BLaER1 (cell line): Measurements from ENCODE around the gene PLCD1.

Experiments
- H3K27ac ChIP-seq: shearing (Covaris generic); formaldehyde crosslinking; 2 replicates; pipeline ENCODE4 v1.8.1; 2022
- H3K27me3 ChIP-seq: shearing (Covaris generic); formaldehyde crosslinking; 2 replicates; pipeline ENCODE4 v1.8.1; 2022
- H3K36me3 ChIP-seq: shearing (Covaris generic); formaldehyde crosslinking; 2 replicates; pipeline ENCODE4 v1.8.1; 2022
- H3K4me1 ChIP-seq: shearing (Covaris generic); formaldehyde crosslinking; 2 replicates; pipeline ENCODE4 v1.8.1; 2022
- H3K4me2 ChIP-seq: shearing (Covaris generic); formaldehyde crosslinking; 2 replicates; pipeline ENCODE4 v1.8.1; 2022
- H3K4me3 ChIP-seq: shearing (Covaris generic); formaldehyde crosslinking; 2 replicates; pipeline ENCODE4 v1.8.1; 2022
- H3K9ac ChIP-seq: shearing (Covaris generic); formaldehyde crosslinking; 2 replicates; pipeline ENCODE4 v1.8.1; 2022
- H3K9me3 ChIP-seq: shearing (Covaris generic); formaldehyde crosslinking; 2 replicates; pipeline ENCODE4 v1.8.1; 2022
- H4K20me1 ChIP-seq: shearing (Covaris generic); formaldehyde crosslinking; 2 replicates; pipeline ENCODE4 v1.8.1; 2022
- Cebpa-rat ChIP-seq: shearing (Covaris generic); IDR thresholded peaks from 2 replicates; pipeline ENCODE4 v1.8.1; 2022

Gene PLCD1

DNA sequence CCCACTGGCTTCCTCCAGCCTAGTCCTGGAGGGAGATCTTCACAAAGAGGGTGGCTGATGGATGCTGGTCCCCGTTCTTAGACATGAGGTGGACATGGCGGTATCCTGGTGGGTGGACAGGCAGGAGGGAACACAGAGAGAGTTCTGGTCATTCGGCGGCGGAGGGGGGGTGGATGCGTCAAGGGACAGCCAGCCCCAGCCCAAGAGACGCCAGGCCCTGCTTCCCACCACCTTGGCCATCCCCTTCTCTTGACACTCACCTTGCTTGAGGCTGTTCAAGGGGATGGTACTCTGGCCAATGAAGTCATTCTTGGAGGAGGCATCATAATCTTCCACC lies 21.7 kb downstream of the PLCD1 start:
- Histone ChIP-seq H3K27ac (no peak overlapping the region), H3K4me3 (no peak overlapping the region), H3K9me3 (no peaks in the 10 kb centered on the region), H3K9ac (no peak overlapping the region), H3K4me1 (0 out of 2 replicates have a peak, but pooled peaks cover 4% of the 10 kb centered on the region), H3K4me2 (no peak overlapping the region), H4K20me1 (peaks cover 33% of the 10 kb centered on the region), H3K36me3 (peaks cover 63% of the 10 kb centered on the region), H3K27me3 (no peaks in the 10 kb centered on the region)
- no peak for TF ChIP-seq Cebpa-rat

DNA sequence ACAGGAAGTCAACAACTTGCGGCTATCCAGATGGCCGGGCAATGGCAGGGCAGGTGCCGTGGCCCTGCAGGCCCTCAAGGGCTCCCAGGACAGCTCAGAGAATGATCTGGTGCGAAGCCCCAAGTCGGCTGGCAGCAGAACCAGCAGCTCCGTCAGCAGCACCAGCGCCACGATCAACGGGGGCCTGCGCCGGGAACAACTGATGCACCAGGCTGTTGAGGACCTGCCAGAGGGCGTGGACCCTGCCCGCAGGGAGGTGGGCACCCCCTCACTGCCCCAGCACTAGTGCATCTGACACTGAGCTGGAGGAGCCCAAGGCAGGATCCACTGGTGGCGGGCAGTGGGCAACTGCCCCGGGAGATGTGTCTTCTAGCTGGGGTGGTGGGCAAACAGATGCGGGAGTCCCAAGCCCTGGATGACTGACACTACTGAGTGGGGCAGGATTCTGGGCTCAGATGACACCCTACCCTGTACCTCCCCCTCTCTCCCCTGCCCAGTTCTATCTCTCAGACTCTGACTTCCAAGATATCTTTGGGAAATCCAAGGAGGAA lies 22.9 kb downstream of the PLCD1 start:
- H3K27me3 ChIP-seq, result no peaks in the 10 kb centered on the region
- no peak overlapping the region for H3K4me2 ChIP-seq
- H3K9ac ChIP-seq, result no peak overlapping the region
- TF ChIP-seq Cebpa-rat, result no peak
- H3K4me1 ChIP-seq, result 0 out of 2 replicates have a peak, but pooled peaks cover 3% of the 10 kb centered on the region
- H3K36me3 ChIP-seq, result peaks cover 75% of the 10 kb centered on the region
- H3K27ac ChIP-seq, result no peak overlapping the region
- H4K20me1 ChIP-seq, result peaks cover 33% of the 10 kb centered on the region
- H3K4me3 ChIP-seq, result no peak overlapping the region
- H3K9me3 ChIP-seq, result no peaks in the 10 kb centered on the region

DNA sequence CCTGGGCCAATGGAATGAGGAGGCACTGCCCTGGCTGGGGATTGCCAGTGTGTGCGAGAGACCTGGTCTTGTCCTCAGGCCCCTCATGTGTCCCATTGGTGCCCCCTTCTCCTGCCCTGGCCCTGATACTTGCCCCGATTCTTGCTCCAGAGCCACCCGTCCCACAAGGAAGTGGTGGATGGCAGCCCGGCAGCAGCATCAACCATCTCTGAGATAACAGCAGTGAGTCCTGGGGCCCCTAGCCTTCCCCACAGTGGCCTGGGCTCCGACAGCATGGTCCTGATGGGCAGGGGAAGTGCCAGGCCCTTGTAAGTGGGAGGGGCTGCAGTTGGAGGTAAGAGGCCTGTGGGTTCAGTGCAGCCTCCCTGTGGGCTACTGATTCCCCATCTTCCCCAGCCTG lies 23.4 kb downstream of the PLCD1 start:
- Histone ChIP-seq H4K20me1 (peaks cover 33% of the 10 kb centered on the region), H3K4me2 (no peak overlapping the region), H3K27ac (no peak overlapping the region), H3K4me1 (no peaks in the 10 kb centered on the region), H3K9me3 (no peaks in the 10 kb centered on the region), H3K36me3 (peaks cover 80% of the 10 kb centered on the region), H3K27me3 (no peaks in the 10 kb centered on the region), H3K9ac (no peak overlapping the region), H3K4me3 (no peak overlapping the region)
- no peak for TF ChIP-seq Cebpa-rat

DNA sequence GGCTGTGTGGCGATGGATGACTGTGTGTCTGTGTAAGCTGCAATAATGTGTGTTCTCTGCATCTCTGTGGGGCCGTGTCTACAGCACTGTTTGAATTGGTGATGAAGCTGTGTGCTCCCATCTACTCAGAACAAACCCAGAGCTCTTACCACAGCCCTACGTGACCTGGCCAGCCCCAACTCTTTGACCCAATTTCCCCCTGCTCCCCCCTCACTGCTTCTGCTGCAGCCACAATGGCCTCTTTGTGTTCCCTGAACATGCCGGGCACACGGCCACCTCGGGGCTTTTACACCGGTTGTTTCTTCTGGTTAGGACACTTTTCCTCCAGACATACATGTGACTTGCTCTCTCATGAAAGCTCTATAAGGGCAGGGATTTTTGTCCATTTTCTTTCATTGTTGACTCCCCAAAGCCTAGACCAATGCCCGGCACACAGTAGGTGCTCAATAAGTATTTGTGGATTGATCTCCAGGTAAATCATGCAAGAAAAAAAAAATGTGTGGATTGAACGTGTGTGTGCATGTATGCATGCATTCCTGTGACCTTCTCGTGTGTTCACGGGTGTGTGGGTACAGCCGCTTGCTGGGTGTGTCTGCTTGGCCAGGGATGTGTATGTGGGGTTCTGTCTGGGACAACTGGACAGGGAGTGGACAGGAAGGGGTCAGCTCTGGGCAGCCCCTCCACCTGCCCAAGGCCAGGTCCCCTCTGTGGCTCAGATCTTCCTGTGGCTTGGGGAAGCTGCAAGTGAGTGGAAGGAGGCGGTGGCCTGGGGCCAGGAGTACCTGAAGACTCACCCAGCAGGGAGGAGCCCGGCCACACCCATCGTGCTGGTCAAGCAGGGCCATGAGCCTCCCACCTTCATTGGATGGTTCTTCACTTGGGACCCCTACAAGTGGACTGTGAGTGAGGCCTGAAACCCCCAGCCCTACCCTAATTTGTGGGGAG lies 24.1 kb downstream of the PLCD1 start:
- peaks cover 33% of the 10 kb centered on the region for H4K20me1 ChIP-seq
- peaks cover 87% of the 10 kb centered on the region for H3K36me3 ChIP-seq
- no peaks in the 10 kb centered on the region for H3K9me3 ChIP-seq
- H3K4me3 ChIP-seq, result no peak overlapping the region
- H3K27me3 ChIP-seq, result no peaks in the 10 kb centered on the region
- H3K9ac ChIP-seq, result no peak overlapping the region
- no peak overlapping the region for H3K27ac ChIP-seq
- H3K4me2 ChIP-seq, result no peak overlapping the region
- H3K4me1 ChIP-seq, result no peaks in the 10 kb centered on the region
- TF ChIP-seq Cebpa-rat, result no peak

DNA sequence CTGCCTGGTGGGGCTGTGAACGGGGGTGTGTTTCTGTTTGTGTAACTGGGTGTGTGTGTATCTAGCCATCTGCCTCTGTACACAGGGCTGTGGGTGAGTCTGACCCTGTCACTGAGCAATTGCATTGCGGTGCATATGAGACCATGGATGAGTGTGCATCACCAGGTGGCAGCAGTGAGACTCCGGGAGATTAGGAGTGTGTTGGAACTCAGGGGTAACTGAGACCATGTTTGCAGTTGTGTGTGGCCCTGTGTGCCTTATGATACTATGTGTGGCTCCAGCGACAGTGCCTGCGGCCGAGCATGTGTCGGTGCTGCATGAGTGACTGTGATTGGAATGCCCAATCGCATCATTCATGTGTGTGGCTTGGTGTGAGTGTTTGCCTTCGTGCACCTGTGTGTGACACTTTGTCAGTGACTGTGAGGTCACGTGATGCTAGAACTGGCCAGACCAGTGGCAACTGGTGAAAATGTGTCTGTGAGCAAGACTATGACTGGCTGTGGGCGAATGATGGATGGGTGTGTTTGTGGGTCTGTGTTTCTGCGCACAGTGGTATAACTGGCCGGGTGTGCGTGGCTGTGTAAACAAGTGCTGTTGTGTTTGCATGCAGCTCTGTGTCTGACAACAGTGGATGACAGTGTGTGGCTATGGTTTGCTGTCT lies 24.9 kb downstream of the PLCD1 start:
- Histone ChIP-seq H3K9me3 (no peaks in the 10 kb centered on the region), H3K9ac (no peak overlapping the region), H3K36me3 (peaks cover 95% of the 10 kb centered on the region), H3K27me3 (no peaks in the 10 kb centered on the region), H3K27ac (no peak overlapping the region), H3K4me2 (no peak overlapping the region), H3K4me3 (no peak overlapping the region), H4K20me1 (peaks cover 33% of the 10 kb centered on the region), H3K4me1 (no peaks in the 10 kb centered on the region)
- no peak for TF ChIP-seq Cebpa-rat

DNA sequence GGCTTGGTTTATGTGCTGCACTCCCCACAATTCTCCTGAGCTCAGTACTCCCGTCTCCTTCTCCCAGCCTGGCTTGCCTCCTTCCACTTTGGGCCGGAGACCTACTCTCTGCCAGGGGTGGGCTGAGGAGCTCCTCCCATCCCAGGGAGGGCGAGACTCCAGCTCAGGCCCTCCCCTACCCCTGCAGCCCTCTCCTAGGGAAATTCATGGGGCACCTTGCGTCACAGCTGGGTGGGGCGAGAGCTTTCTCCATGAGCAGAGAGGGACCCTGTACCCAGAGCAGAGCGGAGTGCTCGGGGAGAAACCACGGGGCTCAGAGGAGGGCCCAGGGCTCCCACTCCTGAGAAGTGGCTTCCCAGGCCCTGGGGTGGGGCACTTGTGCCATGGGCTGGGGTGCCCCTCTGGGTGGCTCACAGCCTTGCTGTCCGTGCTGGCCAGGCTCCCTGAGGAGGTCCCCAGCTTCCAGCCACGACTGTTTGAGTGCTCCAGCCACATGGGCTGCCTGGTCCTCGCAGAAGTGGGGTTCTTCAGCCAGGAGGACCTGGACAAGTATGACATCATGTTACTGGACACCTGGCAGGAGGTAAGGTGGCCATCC lies 25.5 kb downstream of the PLCD1 start:
- H3K4me1 ChIP-seq, result peaks cover 5% of the 10 kb centered on the region
- H4K20me1 ChIP-seq, result peaks cover 33% of the 10 kb centered on the region
- TF ChIP-seq Cebpa-rat, result no peak
- H3K27me3 ChIP-seq, result no peaks in the 10 kb centered on the region
- no peak overlapping the region for H3K4me2 ChIP-seq
- H3K27ac ChIP-seq, result no peak overlapping the region
- peaks cover 94% of the 10 kb centered on the region for H3K36me3 ChIP-seq
- H3K9ac ChIP-seq, result no peak overlapping the region
- H3K9me3 ChIP-seq, result no peaks in the 10 kb centered on the region
- no peak overlapping the region for H3K4me3 ChIP-seq

DNA sequence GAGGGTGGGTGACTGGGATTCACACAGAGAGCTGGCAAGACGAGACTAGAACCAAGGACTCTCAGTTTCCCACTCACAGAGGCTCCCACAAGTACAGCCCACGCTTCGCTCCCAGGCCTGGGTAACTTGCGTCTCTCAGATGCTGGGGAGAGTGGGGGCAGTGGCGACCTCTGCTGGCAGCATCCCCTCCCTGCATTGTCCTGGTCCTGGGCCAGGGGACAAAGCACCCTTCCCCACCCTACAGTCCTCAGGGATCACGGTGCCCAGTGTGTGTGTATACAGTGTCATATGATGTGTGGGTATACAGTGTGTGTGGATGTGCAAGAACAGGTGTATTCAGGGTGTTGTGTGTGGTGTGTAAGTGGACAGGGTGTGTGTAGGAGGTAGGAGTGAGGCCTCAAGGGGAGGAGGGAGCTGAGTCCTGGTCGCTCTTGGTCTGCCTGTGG lies 26.0 kb downstream of the PLCD1 start:
- no peaks in the 10 kb centered on the region for H3K9me3 ChIP-seq
- H3K9ac ChIP-seq, result no peak overlapping the region
- no peak overlapping the region for H3K27ac ChIP-seq
- peaks cover 33% of the 10 kb centered on the region for H4K20me1 ChIP-seq
- no peak overlapping the region for H3K4me2 ChIP-seq
- TF ChIP-seq Cebpa-rat, result no peak
- H3K4me3 ChIP-seq, result no peak overlapping the region
- peaks cover 89% of the 10 kb centered on the region for H3K36me3 ChIP-seq
- peaks cover 8% of the 10 kb centered on the region for H3K4me1 ChIP-seq
- no peaks in the 10 kb centered on the region for H3K27me3 ChIP-seq

DNA sequence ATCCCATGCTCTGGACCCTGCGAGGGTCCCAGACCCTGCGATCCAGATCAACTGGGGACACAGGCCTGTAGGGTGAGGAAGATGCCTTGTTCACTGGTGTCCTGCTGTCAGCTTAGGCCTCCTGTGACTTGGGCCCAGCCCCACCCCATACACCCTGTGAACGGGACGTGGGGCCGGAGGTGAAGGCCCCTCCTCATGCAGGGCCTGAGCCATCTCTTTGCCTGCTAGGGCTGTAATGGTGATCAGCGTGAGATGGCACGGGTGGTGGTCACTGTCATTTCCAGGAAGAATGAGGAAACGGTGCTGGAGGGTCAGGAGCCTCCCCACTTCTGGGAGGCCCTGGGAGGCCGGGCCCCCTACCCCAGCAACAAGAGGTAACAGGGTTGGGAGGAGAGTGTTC lies 26.5 kb downstream of the PLCD1 start:
- peaks cover 87% of the 10 kb centered on the region for H3K36me3 ChIP-seq
- no peak overlapping the region for H3K9ac ChIP-seq
- H3K4me1 ChIP-seq, result peaks cover 13% of the 10 kb centered on the region
- H3K4me2 ChIP-seq, result no peak overlapping the region
- no peaks in the 10 kb centered on the region for H3K27me3 ChIP-seq
- H3K27ac ChIP-seq, result no peak overlapping the region
- H4K20me1 ChIP-seq, result peaks cover 33% of the 10 kb centered on the region
- no peak for TF ChIP-seq Cebpa-rat
- H3K4me3 ChIP-seq, result no peak overlapping the region
- H3K9me3 ChIP-seq, result no peaks in the 10 kb centered on the region

DNA sequence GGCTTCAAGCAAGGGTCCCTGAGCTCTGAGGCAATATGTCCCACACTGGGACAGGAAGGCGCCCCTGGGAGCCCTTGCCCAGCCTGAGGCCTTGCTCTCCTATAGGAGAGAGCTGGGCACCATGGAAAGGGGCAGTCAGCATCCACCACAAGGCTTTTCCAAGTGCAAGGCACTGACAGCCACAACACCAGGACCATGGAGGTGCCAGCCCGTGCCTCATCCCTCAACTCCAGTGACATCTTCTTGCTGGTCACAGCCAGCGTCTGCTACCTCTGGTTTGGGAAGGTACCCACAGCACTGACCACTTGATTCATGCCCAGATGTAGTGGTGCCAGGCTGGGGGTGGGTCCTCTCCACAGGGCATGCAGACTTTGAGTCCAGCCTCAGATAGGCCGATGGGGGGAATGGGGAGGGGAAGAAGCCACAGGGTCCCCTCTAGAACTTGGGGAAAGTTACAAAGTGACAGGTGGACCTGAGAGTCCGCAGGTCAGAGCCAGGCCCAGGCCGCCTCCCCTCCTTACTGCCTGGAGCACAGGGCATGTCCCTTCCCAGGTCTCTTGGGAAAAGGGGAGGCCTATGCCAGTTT lies 27.1 kb downstream of the PLCD1 start:
- Histone ChIP-seq H3K9me3 (no peaks in the 10 kb centered on the region), H3K36me3 (peaks cover 87% of the 10 kb centered on the region), H3K4me3 (no peak overlapping the region), H3K4me2 (no peak overlapping the region), H3K4me1 (peaks cover 18% of the 10 kb centered on the region), H3K9ac (0 out of 2 replicates have a peak overlapping the region, but pooled peaks have one; percentile 4), H3K27me3 (no peaks in the 10 kb centered on the region), H3K27ac (no peak overlapping the region), H4K20me1 (peaks cover 33% of the 10 kb centered on the region)
- TF ChIP-seq Cebpa-rat, result no peak
